AG04450 (cell line): ENCODE data around the gene KIAA0319L. TPM values are rescaled to one million over a fixed set of nuclear protein-coding genes. Genes with fewer than 3 reads are reported as not detected.
A peak's percentile ranks its signal among the peaks of the same experiment; 100 is the strongest.

Source experiments
- CTCF ChIA-PET: fragments of 300-600, 350-600 bp; formaldehyde crosslinking; extraction: SDS; loops from one replicate; lab custom pipeline; 2022; ENCODE audit warnings: antibody characterized with exemption, inconsistent platforms; lab: Charles Lee
- POLR2A ChIA-PET: fragments of 350-600 bp; formaldehyde crosslinking; extraction: SDS; loops from one replicate; lab custom pipeline; 2021; ENCODE audit warnings: antibody characterized with exemption, inconsistent platforms; lab: Yijun Ruan, JAX
- DNase-seq: peaks from one replicate; pipeline ENCODE4 v3.0.0-alpha.2; 2011; ENCODE audit warnings: low read depth, low spot score
- H3K27ac ChIP-seq: one replicate; pipeline ENCODE4 v1.5.1; 2012; ENCODE audit warnings: low read depth, low read length, control low read depth
- H3K27me3 ChIP-seq: one replicate; pipeline ENCODE4 v1.6.0; 2012; ENCODE audit warnings: low read length; ENCODE audit not compliant: control insufficient read depth, insufficient read depth
- H3K4me3 ChIP-seq: 2 replicates; pipeline ENCODE4 v1.5.1; 2011; ENCODE audit warnings: mild to moderate bottlenecking, low read depth, low read length, control low read depth
- H3K9me3 ChIP-seq: 2 replicates; pipeline ENCODE4 v1.5.1; 2012; ENCODE audit warnings: low read length; ENCODE audit not compliant: control insufficient read depth, insufficient read depth
- CTCF ChIP-seq: IDR thresholded peaks from 2 replicates; pipeline ENCODE4 v1.5.1; 2011; ENCODE audit warnings: low read depth, low read length, control low read depth, inconsistent platforms
- polyA plus RNA-seq: library from polyadenylated mRNA; depleted of rRNA; stranded (reverse); fragments of >200 nt; gene quantifications from 2 replicates; pipeline ENCODE4 v1.2.3, GENCODE V29; 2011

The KIAA0319L gene
- polyA plus RNA-seq, 1 experiment, result 69.5 TPM

GRCh38 chr1:35460796-35461195 is 96.4 kb downstream of the KIAA0319L start:
- peaks cover 6% of the 10 kb centered on the region for H3K9me3 ChIP-seq
- no peak overlapping the region for H3K27ac ChIP-seq
- CTCF ChIA-PET, result no interaction called here
- H3K4me3 ChIP-seq, result no peak overlapping the region
- POLR2A ChIA-PET, result interaction anchor here (0.6 kb wide), 1 partner anchor 120 kb away, joined by 4 read pairs; no protein-coding TSS in a partner anchor
- no peak for DNase-seq
- no peaks in the 10 kb centered on the region for H3K27me3 ChIP-seq
- TF ChIP-seq CTCF, result no peak

GRCh38 chr1:35454616-35455015 is 102.6 kb downstream of the KIAA0319L start:
- peak; percentile 60 for DNase-seq
- H3K4me3 ChIP-seq, result no peak overlapping the region
- ChIA-PET POLR2A (interaction anchor here (0.5 to 1.4 kb wide), 4 partner anchors 16 to 102 kb away, joined by 3 to 10 read pairs (median 4); no protein-coding TSS in a partner anchor), CTCF (interaction anchor here (0.9 to 9.6 kb wide), 6 partner anchors 13 to 272 kb away, joined by 3 to 220 read pairs (median 8); no protein-coding TSS in a partner anchor)
- H3K27me3 ChIP-seq, result no peaks in the 10 kb centered on the region
- peak overlapping the region; percentile 69 for H3K27ac ChIP-seq
- H3K9me3 ChIP-seq, result no peaks in the 10 kb centered on the region
- peak; percentile 44 for TF ChIP-seq CTCF

GRCh38 chr1:35454176-35454575 is 103.0 kb downstream of the KIAA0319L start:
- CTCF ChIA-PET, result interaction anchor here (0.9 to 9.6 kb wide), 6 partner anchors 13 to 273 kb away, joined by 3 to 220 read pairs (median 8); no protein-coding TSS in a partner anchor

GRCh38 chr1:35453031-35453430 is 104.2 kb downstream of the KIAA0319L start:
- POLR2A ChIA-PET, result interaction anchor here (1.5 kb wide), 1 partner anchor 104 kb away, joined by 10 read pairs; the partner anchor contains the start of genes KIAA0319L and NCDN
- Histone ChIP-seq H3K27ac (no peak overlapping the region), H3K9me3 (no peaks in the 10 kb centered on the region), H3K27me3 (no peaks in the 10 kb centered on the region), H3K4me3 (no peak overlapping the region)
- CTCF ChIA-PET, result interaction anchor here (0.6 to 9.6 kb wide), 13 partner anchors 14 to 327 kb away, joined by 3 to 220 read pairs (median 24); partner anchors contain the start of genes KIAA0319L, NCDN and TFAP2E
- TF ChIP-seq CTCF, result no peak
- no peak for DNase-seq

More at GRCh38 chr1:35454176-35454575, 103.0 kb downstream of the KIAA0319L start:
- DNase-seq, result no peak
- no peak for TF ChIP-seq CTCF
- H3K27me3 ChIP-seq, result no peaks in the 10 kb centered on the region
- no peaks in the 10 kb centered on the region for H3K9me3 ChIP-seq
- POLR2A ChIA-PET, result interaction anchor here (0.5 to 1.4 kb wide), 2 partner anchors 78 to 102 kb away, joined by 3 to 4 read pairs; no protein-coding TSS in a partner anchor
- H3K4me3 ChIP-seq, result no peak overlapping the region
- H3K27ac ChIP-seq, result peak overlapping the region; percentile 69
